Measurements from ENCODE around the gene UBE3C. TPM values are rescaled to one million over a fixed set of nuclear protein-coding genes. Genes with fewer than 3 reads are reported as not detected.

Gene UBE3C
- total RNA-seq, 1 experiment from 2014 or later: 87.6 TPM

GRCh38 chr7:157279741-157280215 is 141.1 kb downstream of the UBE3C start:
- in situ Hi-C loops (cut with HindIII; ENCODE audit: low pct_unique_long_range_greater_than_20kb, low sequenced_read_pairs) (no loop called here), intact Hi-C loops (cut with micrococcal nuclease; ENCODE audit: unreplicated experiment) (no loop called here)
- CTCF ChIA-PET: no interaction called here
- H3K4me3 ChIP-seq (ENCODE audit: low read depth in 2 of 2, low read length in 2 of 2): no peak overlapping the region
- no peak overlapping the region for H3K27ac ChIP-seq (ENCODE audit: low read length)
- H3K4me1 ChIP-seq (ENCODE audit: control insufficient read depth, insufficient read depth, low read length): peaks cover 27% of the 10 kb centered on the region
- BruUV-seq (replicated peaks): no TSS peak
- TF ChIP-seq POLR2AphosphoS5 (IDR thresholded peaks at IDR 0.05; ENCODE audit: low read depth, low read length): no peak
- TF ChIP-seq SIN3A (IDR thresholded peaks at IDR 0.05; ENCODE audit: borderline replicate concordance, insufficient read depth, low read depth, low read length): no peak
- no peak for TF ChIP-seq REST (IDR thresholded peaks at IDR 0.05; ENCODE audit: insufficient read depth in 1 of 2, low read depth in 2 of 2, low read length in 1 of 2)
- no peak for TF ChIP-seq CTCF (IDR thresholded peaks at IDR 0.05)
- no peak for TF ChIP-seq TCF7L2 (IDR thresholded peaks at IDR 0.05; ENCODE audit: low read depth, low read length)
- H3K36me3 ChIP-seq (ENCODE audit: control insufficient read depth, insufficient read depth, low read length): no peaks in the 10 kb centered on the region
- POLR2A ChIA-PET: no interaction called here
- H3K27me3 ChIP-seq (ENCODE audit: control insufficient read depth, insufficient read depth, low read length): no peaks in the 10 kb centered on the region
- ATAC-seq (no peak), DNase-seq (ENCODE audit: low read depth, low spot score) (no peak)
- H3K9me3 ChIP-seq (ENCODE audit: control insufficient read depth, insufficient read depth, low read depth, low read length): no peaks in the 10 kb centered on the region; the same call in 1 of the 2 replicates

- Histone ChIP-seq H3K36me3 (ENCODE audit: control insufficient read depth, insufficient read depth, low read length) (no peaks in the 10 kb centered on the region), H3K4me1 (ENCODE audit: control insufficient read depth, insufficient read depth, low read length) (peaks cover 27% of the 10 kb centered on the region), H3K4me3 (ENCODE audit: low read depth in 2 of 2, low read length in 2 of 2) (no peak overlapping the region), H3K27ac (ENCODE audit: low read length) (no peak overlapping the region), H3K9me3 (ENCODE audit: control insufficient read depth, insufficient read depth, low read depth, low read length) (no peaks in the 10 kb centered on the region; the same call in 1 of the 2 replicates), H3K27me3 (ENCODE audit: control insufficient read depth, insufficient read depth, low read length) (no peaks in the 10 kb centered on the region)
- POLR2A ChIA-PET: no interaction called here
- in situ Hi-C loops (cut with HindIII; ENCODE audit: low pct_unique_long_range_greater_than_20kb, low sequenced_read_pairs): no loop called here
- ATAC-seq (peak; percentile 15; the same call in 1 of the 2 replicates), DNase-seq (ENCODE audit: low read depth, low spot score) (no peak)
- CTCF ChIA-PET: no interaction called here
- TF ChIP-seq POLR2AphosphoS5 (IDR thresholded peaks at IDR 0.05; ENCODE audit: low read depth, low read length): no peak
- TF ChIP-seq SIN3A (IDR thresholded peaks at IDR 0.05; ENCODE audit: borderline replicate concordance, insufficient read depth, low read depth, low read length): no peak
- no peak for TF ChIP-seq TCF7L2 (IDR thresholded peaks at IDR 0.05; ENCODE audit: low read depth, low read length)
- no peak for TF ChIP-seq CTCF (IDR thresholded peaks at IDR 0.05)
- no peak for TF ChIP-seq REST (IDR thresholded peaks at IDR 0.05; ENCODE audit: insufficient read depth in 1 of 2, low read depth in 2 of 2, low read length in 1 of 2)
- intact Hi-C loops (cut with micrococcal nuclease; ENCODE audit: unreplicated experiment): no loop called here
- no TSS peak for BruUV-seq (replicated peaks)
These were observed 141.6 kb downstream of the UBE3C start for GRCh38 chr7:157280216-157280841.

Data from Panc1 (cell line).